Measurements from ENCODE around the gene KCNN3. TPM values are rescaled to one million over a fixed set of nuclear protein-coding genes. Genes with fewer than 3 reads are reported as not detected.

The KCNN3 gene
- total and polyA plus RNA-seq, 2 of the 8 experiments (the other 6 are each of a cell fraction or from before 2014, with no cell fraction given): 2.8 to 3.7 TPM

- no peak for TF ChIP-seq CHD7 (IDR thresholded peaks at IDR 0.05; ENCODE audit: insufficient replicate concordance, low read length)
These were observed 151.5 kb downstream of the KCNN3 start (continued) for GRCh38 chr1:154718566-154718965.
